HCT116 (cell line): ENCODE measurements around the gene GPAM. TPM values are rescaled to one million over a fixed set of nuclear protein-coding genes. Genes with fewer than 3 reads are reported as not detected.

Source experiments
- ATAC-seq: fragments of 200-7000 bp; cut with Tn5 transposase; 2 replicates; pipeline ENCODE4 v1.9.1; 2020; ENCODE audit warnings: mild to moderate bottlenecking, moderate library complexity
- BruUV-seq: library from RNA; stranded (reverse); fragments of 400-500 nt; replicated peaks from 2 replicates; lab custom pipeline; 2021; lab: Mats Ljungman, UMichigan
- CTCF ChIA-PET: fragments of 300-600 bp; sonication (Branson Sonifier 250); formaldehyde crosslinking; loops from one replicate; lab custom pipeline; 2021; ENCODE audit warnings: antibody characterized with exemption; lab: Charles Lee
- POLR2A ChIA-PET: fragments of 300-600, 350-600 bp; sonication (Branson Sonifier 250); formaldehyde crosslinking; loops from one replicate; lab custom pipeline; 2021; ENCODE audit warnings: antibody characterized with exemption; lab: Charles Lee
- RAD21 ChIA-PET, 2 experiments: fragments of 300-600 bp; sonication (Branson Sonifier 250); formaldehyde crosslinking; loops; one replicate each; lab custom pipeline; 2023; ENCODE audit warnings: low total read pairs in 2 of 2; ENCODE audit not compliant: uncharacterized antibody in 2 of 2, unreplicated experiment in 2 of 2, low non-redundant PET in 1 of 2; lab: Charles Lee
- DNase-seq: peaks from one replicate; pipeline ENCODE4 v3.0.0-alpha.2; 2010; ENCODE audit warnings: low read depth, low spot score
- H2AFZ ChIP-seq: fragments of 200-600 bp; shearing (Covaris generic), sonication (generic); 2 replicates; pipeline ENCODE4 v1.6.1; 2017; ENCODE audit warnings: low read depth, mixed run types, mixed read lengths, antibody characterized with exemption, low read length; ENCODE audit not compliant: poor library complexity, severe bottlenecking
- H3K27ac ChIP-seq: 2 replicates; pipeline ENCODE4 v1.5.1; 2012; ENCODE audit warnings: low read depth, low read length
- H3K27me3 ChIP-seq: fragments of 200-600 bp; sonication (generic); 2 replicates; pipeline ENCODE4 v1.6.1; 2016; ENCODE audit warnings: mixed run types, low read length, mixed read lengths; ENCODE audit not compliant: insufficient read depth
- H3K36me3 ChIP-seq, 2 experiments: fragments of 200-500 bp in 1 of 2; fragments of 200-600 bp in 1 of 2; sonication (Bioruptor generic) in 1 of 2; sonication (generic) in 1 of 2; 2 replicates each; pipeline versions ENCODE4 v1.5.1 to v1.6.1; 2014 to 2016; ENCODE audit warnings: low read length in 2 of 2, inconsistent platforms in 1 of 2, mixed read lengths in 1 of 2, mixed run types in 1 of 2; ENCODE audit not compliant: insufficient read depth in 2 of 2, control insufficient read depth in 1 of 2
- H3K4me1 ChIP-seq, 2 experiments: fragments of 200-600 bp in 1 of 2; sonication (generic) in 1 of 2; 2 replicates each; pipeline versions ENCODE4 v1.5.1 to v1.6.1; 2012 to 2017; ENCODE audit warnings: low read length in 2 of 2, inconsistent platforms in 1 of 2, mild to moderate bottlenecking in 1 of 2, mixed read lengths in 1 of 2, mixed run types in 1 of 2, moderate library complexity in 1 of 2; ENCODE audit not compliant: insufficient read depth in 2 of 2, control insufficient read depth in 1 of 2
- H3K4me2 ChIP-seq: fragments of 200-600 bp; sonication (generic); 2 replicates; pipeline ENCODE4 v1.6.1; 2017; ENCODE audit warnings: mixed run types, low read length, mixed read lengths
- H3K4me3 ChIP-seq, 2 experiments: fragments of 200-600 bp in 1 of 2; sonication (generic) in 1 of 2; replicated peaks in 1 of 2; 2 replicates each; pipeline ENCODE4 v1.5.1; 2011 to 2016; ENCODE audit warnings: low read length in 2 of 2, control low read depth in 1 of 2, low read depth in 1 of 2, mild to moderate bottlenecking in 1 of 2, mixed read lengths in 1 of 2, mixed run types in 1 of 2
- H3K79me2 ChIP-seq: fragments of 200-600 bp; sonication (generic); 2 replicates; pipeline ENCODE4 v1.6.1; 2017; ENCODE audit warnings: mild to moderate bottlenecking, mixed run types, low read length, moderate library complexity, mixed read lengths; ENCODE audit not compliant: insufficient read depth
- H3K9ac ChIP-seq: fragments of 200-600 bp; sonication (generic); 2 replicates; pipeline ENCODE4 v1.6.1; 2016; ENCODE audit warnings: low read length, mixed read lengths
- H3K9me2 ChIP-seq: fragments of 200-600 bp; sonication (generic), shearing (Covaris generic); 2 replicates; pipeline ENCODE4 v1.6.1; 2017; ENCODE audit warnings: mixed run types, mild to moderate bottlenecking, moderate library complexity; ENCODE audit not compliant: insufficient read depth
- H3K9me3 ChIP-seq, 2 experiments: fragments of 200-500 bp in 1 of 2; fragments of 200-600 bp in 1 of 2; sonication (Bioruptor generic) in 1 of 2; sonication (generic) in 1 of 2; 2 replicates each; pipeline ENCODE4 v1.6.1; 2014 to 2017; ENCODE audit warnings: low read length in 2 of 2, mixed read lengths in 2 of 2, inconsistent platforms in 1 of 2, low read depth in 1 of 2, mild to moderate bottlenecking in 1 of 2, mixed run types in 1 of 2, moderate library complexity in 1 of 2; ENCODE audit not compliant: control insufficient read depth in 1 of 2, insufficient read depth in 1 of 2
- H4K20me1 ChIP-seq: fragments of 200-600 bp; sonication (generic), shearing (Covaris generic); 2 replicates; pipeline ENCODE4 v1.6.1; 2017; ENCODE audit warnings: mixed run types, mild to moderate bottlenecking, moderate library complexity; ENCODE audit not compliant: insufficient read depth
- CBX3 ChIP-seq: IDR thresholded peaks from 2 replicates; pipeline ENCODE4 v1.6.1; 2012; ENCODE audit warnings: low read depth
- EGR1 ChIP-seq: IDR thresholded peaks from 2 replicates; pipeline ENCODE4 v1.6.1; 2012; ENCODE audit warnings: low read depth
- JUND ChIP-seq: IDR thresholded peaks from 2 replicates; pipeline ENCODE4 v1.6.1; 2012
- POLR2A ChIP-seq: IDR thresholded peaks from 2 replicates; pipeline ENCODE4 v1.7.0; 2011; ENCODE audit warnings: borderline replicate concordance; ENCODE audit not compliant: insufficient read depth, insufficient read length; ENCODE audit errors: extremely low read depth
- RAD21 ChIP-seq: IDR thresholded peaks from 2 replicates; pipeline ENCODE4 v1.6.1; 2012; ENCODE audit warnings: low read depth, mild to moderate bottlenecking
- SRF ChIP-seq: IDR thresholded peaks from 2 replicates; pipeline ENCODE4 v1.6.1; 2012; ENCODE audit warnings: low read depth
- TCF7L2 ChIP-seq: IDR thresholded peaks from 2 replicates; pipeline ENCODE4 v1.7.0; 2011; ENCODE audit warnings: borderline replicate concordance, inconsistent platforms; ENCODE audit not compliant: insufficient read depth, insufficient read length; ENCODE audit errors: extremely low read depth
- YY1 ChIP-seq: IDR thresholded peaks from 2 replicates; pipeline ENCODE4 v1.6.1; 2011; ENCODE audit warnings: low read length, low read depth, moderate library complexity, mild to moderate bottlenecking; ENCODE audit not compliant: insufficient replicate concordance; ENCODE audit errors: extremely low read depth
- ZNF274 ChIP-seq: fragments of 200-500 bp; sonication (Bioruptor generic); IDR thresholded peaks from 2 replicates; pipeline ENCODE4 v1.6.1; 2014; ENCODE audit warnings: mild to moderate bottlenecking, low read depth, low read length, inconsistent platforms
- intact Hi-C: fragments of 100-400 bp; cut with micrococcal nuclease; formaldehyde crosslinking; loops from 2 replicates; pipeline ENCODE4 v1.10.0; 2022
- total RNA-seq: library from RNA; stranded (reverse); gene quantifications from one replicate; pipeline ENCODE4 v1.2.1, GENCODE V29; 2021; ENCODE audit not compliant: unreplicated experiment
- TF ChIP-seq, protein P1 (sequence below), 3 experiments: fragments of 200-600 bp in 1 of 3; sonication (generic) in 1 of 3; IDR thresholded peaks in 2 of 3; conservative IDR thresholded peaks in 1 of 3; 2 replicates each; pipeline ENCODE4 v1.5.1; 2012 to 2017; ENCODE audit warnings: low read depth in 2 of 3, low read length in 2 of 3, antibody characterized with exemption in 1 of 3, borderline replicate concordance in 1 of 3, control low read depth in 1 of 3, mild to moderate bottlenecking in 1 of 3, mixed read lengths in 1 of 3, mixed run types in 1 of 3, moderate library complexity in 1 of 3; ENCODE audit not compliant: insufficient read depth in 1 of 3

Gene GPAM
- total RNA-seq, 1 experiment from 2014 or later: 19.3 TPM

DNA sequence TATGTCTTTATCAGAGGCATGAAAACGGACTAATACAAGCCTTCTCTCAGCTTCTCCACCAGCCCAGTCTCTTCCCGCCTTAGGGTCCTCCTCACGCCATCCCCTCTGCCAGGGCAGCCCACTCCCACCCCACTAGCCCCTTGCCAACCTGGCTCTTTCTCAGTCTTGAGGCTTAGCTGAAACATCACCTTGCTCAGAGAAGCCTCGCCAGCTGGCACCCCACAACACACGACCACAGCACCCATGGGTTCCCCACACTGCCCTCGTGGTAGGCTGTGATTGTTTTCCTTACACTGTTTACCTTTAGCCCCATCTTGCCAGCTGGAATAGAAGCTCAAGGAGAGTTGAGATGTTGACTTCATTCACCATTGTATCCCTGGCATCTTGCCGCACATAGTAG lies 44.4 kb downstream of the GPAM start:
- Histone ChIP-seq H3K4me2 (no peak overlapping the region), H3K4me3 (no peak overlapping the region), H2AFZ (no peak overlapping the region), H3K4me1 (peaks cover 2 to 15% of the 10 kb centered on the region in 2 experiments; a peak in 3 of 4 replicates), H3K27me3 (peaks cover 4% of the 10 kb centered on the region; the same call in 1 of the 2 replicates), H3K9ac (no peak overlapping the region), H3K79me2 (no peaks in the 10 kb centered on the region), H3K9me2 (no peaks in the 10 kb centered on the region), H3K27ac (no peak overlapping the region), H3K36me3 (no peaks in the 10 kb centered on the region), H3K9me3 (no peaks in the 10 kb centered on the region), H4K20me1 (no peaks in the 10 kb centered on the region)
- ATAC-seq: no peak
- DNase-seq: no peak
- RAD21 ChIA-PET: interaction anchor here in 1 of 2 experiments (0.6 kb wide), 1 partner anchor 484 kb away, joined by 3 read pairs; no protein-coding TSS in a partner anchor
- intact Hi-C loops: no loop called here
- TF ChIP-seq, protein P1, sequence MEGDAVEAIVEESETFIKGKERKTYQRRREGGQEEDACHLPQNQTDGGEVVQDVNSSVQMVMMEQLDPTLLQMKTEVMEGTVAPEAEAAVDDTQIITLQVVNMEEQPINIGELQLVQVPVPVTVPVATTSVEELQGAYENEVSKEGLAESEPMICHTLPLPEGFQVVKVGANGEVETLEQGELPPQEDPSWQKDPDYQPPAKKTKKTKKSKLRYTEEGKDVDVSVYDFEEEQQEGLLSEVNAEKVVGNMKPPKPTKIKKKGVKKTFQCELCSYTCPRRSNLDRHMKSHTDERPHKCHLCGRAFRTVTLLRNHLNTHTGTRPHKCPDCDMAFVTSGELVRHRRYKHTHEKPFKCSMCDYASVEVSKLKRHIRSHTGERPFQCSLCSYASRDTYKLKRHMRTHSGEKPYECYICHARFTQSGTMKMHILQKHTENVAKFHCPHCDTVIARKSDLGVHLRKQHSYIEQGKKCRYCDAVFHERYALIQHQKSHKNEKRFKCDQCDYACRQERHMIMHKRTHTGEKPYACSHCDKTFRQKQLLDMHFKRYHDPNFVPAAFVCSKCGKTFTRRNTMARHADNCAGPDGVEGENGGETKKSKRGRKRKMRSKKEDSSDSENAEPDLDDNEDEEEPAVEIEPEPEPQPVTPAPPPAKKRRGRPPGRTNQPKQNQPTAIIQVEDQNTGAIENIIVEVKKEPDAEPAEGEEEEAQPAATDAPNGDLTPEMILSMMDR (IDR thresholded peaks at IDR 0.05 in 2 of 3, conservative IDR thresholded peaks at IDR 0.05 in 1 of 3; ENCODE audit: borderline replicate concordance in 1 of 3, insufficient read depth in 1 of 3, low read depth in 2 of 3, low read length in 2 of 3): no peak
- no peak for TF ChIP-seq TCF7L2
- no peak for TF ChIP-seq ZNF274
- TF ChIP-seq YY1: no peak
- no peak for TF ChIP-seq POLR2A
- no peak for TF ChIP-seq CBX3
- no peak for TF ChIP-seq SRF
- no peak for TF ChIP-seq JUND
- no peak for TF ChIP-seq EGR1
- no peak for TF ChIP-seq RAD21
- BruUV-seq: no TSS peak
- POLR2A ChIA-PET: no interaction called here
- CTCF ChIA-PET: interaction anchor here (0.7 to 6.6 kb wide), 5 partner anchors 20 to 382 kb away, joined by 3 to 90 read pairs (median 5); no protein-coding TSS in a partner anchor
